Endometrial microvascular endothelial cells (primary cell): Measurements from ENCODE around the gene TCHH. TPM values are rescaled to one million over a fixed set of nuclear protein-coding genes. Genes with fewer than 3 reads are reported as not detected.
"Not testable (repeated sequence)": the region's sequence is repeated elsewhere in the genome, so short reads cannot be mapped to it uniquely, and the experiment has no call there.

Experiments used
- in situ Hi-C: cut with HindIII; loops from 2 replicates; pipeline ENCODE4 v1.10.0; 2017; ENCODE audit warnings: low sequenced_read_pairs, low pct_unique_long_range_greater_than_20kb; ENCODE audit errors: inconsistent ontology term
- total RNA-seq: library from RNA; depleted of rRNA; stranded (reverse); fragments of >200 nt; gene quantifications from one replicate; pipeline ENCODE4 v1.2.3, GENCODE V29; 2015; ENCODE audit errors: inconsistent ontology term

Gene TCHH
- total RNA-seq, 1 donor from 2014 or later: not detected

- in situ Hi-C loops: no loop called here
Observed at GRCh38 chr1:152118915-152119314, 3.7 kb upstream of the TCHH start.

- in situ Hi-C loops: no loop called here
Observed at GRCh38 chr1:152112885-152113432, 2.3 kb downstream of the TCHH start.

GRCh38 chr1:152112101-152112884 lies 3.0 kb downstream of the TCHH start:
- in situ Hi-C loops: no loop called here

DNA sequence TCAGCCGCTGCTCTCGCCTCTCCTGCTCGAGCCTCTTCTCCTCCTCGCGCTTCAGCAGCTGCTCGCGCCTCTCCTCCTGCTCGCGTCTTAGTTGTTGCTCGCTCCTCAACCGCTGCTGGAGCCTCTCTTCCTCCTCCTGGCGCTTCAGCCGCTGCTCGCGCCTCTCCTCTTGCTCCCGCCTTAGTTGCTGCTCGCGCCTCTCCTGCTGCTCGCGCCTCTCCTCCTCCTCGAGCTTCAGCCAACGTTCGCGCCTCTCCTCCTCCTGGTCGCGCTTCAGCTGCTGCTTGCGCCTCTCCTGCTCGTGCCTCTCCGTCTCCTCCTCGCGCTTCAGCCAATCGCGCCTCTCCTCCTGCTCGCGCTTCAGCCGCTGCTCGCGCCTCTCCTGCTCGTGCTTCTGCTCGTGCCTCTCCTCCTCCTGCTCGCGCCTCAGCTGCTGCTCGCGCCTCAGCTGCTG lies 3.7 kb downstream of the TCHH start:
- in situ Hi-C loops: no loop called here

- in situ Hi-C loops: no loop called here
Observed at GRCh38 chr1:152110860-152111514, 4.3 kb downstream of the TCHH start.

- in situ Hi-C loops: no loop called here
Observed at GRCh38 chr1:152110365-152110859, 4.8 kb downstream of the TCHH start.

DNA sequence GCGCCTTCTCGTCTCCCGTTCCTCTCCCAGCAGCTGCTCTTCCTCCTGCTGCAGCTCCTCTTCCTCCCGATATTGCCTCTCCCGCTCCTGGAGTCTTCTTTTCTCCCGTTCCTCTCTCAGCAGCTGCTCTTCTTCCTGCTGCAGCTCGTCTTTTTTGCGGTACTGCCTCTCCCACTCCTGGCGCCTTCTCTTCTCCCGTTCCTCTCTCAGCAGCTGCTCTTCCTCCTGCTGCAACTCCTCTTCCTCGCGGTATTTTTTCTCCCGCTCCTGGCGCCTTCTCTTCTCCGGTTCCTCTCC lies 5.3 kb downstream of the TCHH start:
- in situ Hi-C loops: no loop called here

DNA sequence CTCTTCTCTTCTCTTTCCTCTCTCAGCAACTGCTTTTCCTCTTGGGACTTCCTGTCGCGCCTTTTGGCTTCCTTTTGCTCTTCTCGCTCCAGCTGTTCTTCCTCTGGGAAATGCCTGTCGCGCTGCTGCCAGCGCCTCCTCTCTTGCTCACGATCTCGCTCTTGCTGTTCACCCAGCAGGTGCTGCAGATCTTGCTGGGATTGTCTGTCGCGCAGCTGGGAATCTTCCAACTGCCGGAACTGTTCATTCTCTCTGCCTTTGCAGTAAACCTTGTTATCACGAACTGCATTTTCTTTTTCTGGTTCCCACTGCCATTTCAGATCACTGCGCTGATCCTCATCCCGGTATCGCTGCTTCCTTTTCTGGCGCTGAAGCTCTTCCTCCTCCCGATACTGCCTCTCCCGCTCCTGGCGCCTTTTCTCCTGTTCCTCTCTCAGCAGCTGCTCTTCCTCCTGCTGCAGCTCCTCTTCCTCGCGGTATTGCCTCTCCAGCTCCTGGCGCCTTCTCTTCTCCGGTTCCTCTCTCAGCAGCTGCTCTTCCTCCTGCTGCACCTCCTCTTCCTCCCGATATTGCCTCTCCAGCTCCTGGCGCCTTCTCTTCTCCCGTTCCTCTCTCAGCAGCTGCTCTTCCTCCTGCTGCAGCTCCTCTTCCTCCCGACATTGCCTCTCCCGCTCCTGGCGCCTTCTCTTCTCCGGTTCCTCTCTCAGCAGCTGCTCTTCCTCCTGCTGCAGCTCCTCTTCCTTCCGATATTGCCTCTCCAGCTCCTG lies 5.8 kb downstream of the TCHH start:
- in situ Hi-C loops: no loop called here

DNA sequence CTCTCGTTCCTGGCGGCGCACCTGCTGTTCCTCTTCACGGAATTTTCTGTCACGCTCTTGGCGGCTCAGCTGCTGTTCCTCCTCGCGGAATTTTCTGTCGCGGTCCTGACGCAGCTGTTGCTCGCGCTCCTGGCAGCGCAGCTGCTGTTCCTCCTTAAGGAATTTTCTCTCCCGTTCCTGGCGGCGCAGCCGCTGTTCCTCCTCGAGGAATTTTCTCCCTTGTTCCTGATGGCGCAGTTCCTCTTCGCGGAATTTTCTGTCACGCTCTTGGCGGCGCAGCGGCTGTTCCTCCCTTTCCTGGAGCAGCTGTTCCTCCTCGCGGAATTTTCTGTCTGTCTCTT lies 6.4 kb downstream of the TCHH start:
- in situ Hi-C loops: no loop called here

- in situ Hi-C loops: no loop called here
Observed at GRCh38 chr1:152107984-152108881, 7.0 kb downstream of the TCHH start.

DNA sequence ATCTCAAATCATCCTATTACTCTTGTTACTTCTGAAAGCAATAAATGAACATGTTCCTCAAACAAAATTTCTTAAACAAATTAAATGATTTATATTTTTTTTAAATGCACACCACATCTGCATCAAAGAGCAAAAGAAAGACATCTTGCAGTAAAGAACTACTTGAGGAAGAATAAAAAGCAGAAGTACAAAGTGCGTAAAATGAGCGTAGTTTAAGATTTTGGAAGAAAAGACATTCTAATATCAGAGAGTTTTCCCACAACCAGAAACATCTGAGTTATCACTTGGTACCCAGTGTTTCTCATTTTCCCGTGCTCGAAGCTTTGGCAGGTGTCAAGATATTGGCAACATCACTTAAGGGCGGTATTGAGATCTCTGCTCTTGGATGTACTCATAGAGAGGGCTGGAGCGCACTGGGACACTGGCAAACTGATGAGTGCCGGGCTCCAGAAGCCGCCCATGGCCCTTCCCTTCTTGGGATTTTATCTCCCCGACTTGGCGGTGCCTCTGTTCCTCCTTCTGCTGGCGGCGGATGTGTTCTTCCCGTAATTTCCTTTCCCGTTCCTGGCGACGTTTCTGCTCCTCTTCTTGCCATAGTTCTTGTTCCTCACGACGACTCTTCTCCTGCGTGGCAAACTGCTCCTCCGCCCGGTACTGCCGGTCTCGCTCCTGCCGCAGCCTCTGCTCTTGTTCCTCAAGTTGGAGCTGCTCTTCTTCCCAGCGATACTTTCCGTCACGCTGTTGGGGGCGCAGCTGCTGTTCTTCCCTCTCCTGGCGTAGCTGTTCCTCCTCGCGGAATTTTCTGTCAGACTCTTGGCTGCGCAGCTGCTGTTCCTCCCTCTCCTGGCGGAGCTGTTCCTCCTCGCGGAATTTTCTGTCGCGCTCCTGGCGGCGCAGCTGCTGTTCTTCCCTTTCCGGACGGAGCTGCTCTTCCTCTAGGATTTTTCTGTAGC lies 7.9 kb downstream of the TCHH start:
- in situ Hi-C loops: no loop called here

- in situ Hi-C loops: no loop called here
Observed at GRCh38 chr1:152104854-152105253, 10.4 kb downstream of the TCHH start.

- in situ Hi-C loops: no loop called here
Observed at GRCh38 chr1:152096931-152097330, 18.3 kb downstream of the TCHH start.

DNA sequence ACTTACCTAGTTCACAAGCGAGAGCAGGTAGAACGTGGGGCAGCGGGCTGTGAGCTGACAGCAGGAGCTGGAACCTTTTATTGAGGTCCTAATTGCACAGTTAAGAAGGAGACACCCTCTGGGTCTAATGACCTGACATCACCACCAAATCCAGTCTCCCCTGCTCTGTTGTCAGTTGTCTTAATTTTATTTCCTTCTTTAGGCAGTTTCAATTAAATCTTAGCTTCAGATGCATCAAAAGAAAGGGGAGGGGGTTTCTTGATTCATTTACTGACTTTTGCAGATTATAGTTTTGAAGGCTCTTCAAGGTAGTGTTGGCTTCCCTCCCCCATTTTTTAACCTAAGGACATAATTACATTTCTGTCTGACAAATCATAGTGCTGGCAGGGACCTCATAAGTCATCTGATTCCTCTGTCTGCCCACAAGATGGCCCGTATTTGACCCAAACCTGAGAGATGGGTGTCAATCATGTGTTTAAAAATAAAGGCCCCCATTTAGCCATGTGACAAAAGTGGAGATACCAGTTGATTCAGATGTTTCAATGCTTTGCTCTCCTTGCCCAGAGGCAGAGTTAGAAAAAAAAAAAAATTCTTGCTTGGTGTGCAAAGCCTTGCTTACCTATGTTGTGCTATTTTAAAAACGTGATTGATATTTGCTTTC lies 26.1 kb downstream of the TCHH start, which contains the start of gene TCHHL1:
Gene TCHHL1, minus strand, starts transcription at position 51 of the 661 bp plus-strand sequence. CDS start 921 bp downstream, outside the sequence.
- in situ Hi-C loops: no loop called here

- in situ Hi-C loops: no loop called here
Observed at GRCh38 chr1:152086760-152087159, 28.5 kb downstream of the TCHH start.

DNA sequence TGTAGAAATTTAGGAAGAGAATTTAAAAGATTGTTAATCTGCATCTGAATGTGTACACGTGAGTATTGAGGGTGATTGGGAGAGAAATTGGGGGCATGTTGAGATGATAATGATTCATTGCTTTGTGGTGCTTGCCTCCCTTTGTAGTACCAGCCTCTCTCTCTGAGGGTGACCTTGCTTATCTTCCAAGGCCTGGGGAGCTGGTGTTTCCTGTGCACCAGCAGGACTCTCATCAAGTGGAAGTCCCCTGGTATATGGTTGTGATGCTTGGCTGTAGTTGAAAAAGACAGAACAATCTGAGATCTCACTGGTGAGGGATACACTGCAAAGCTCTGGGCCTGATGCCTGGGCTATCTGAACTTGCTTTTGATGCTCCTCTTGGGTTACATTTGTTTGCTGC lies 30.4 kb downstream of the TCHH start:
- in situ Hi-C loops: no loop called here

GRCh38 chr1:152081026-152081425 lies 34.2 kb downstream of the TCHH start:
- in situ Hi-C loops: not testable (repeated sequence)
